ENCODE data around the gene LRSAM1.

- no peak for TF ChIP-seq ZNF707 (CRISPR knock-in tag; conservative IDR thresholded peaks at IDR 0.05)
- no peak for TF ChIP-seq ZFX (CRISPR knock-in tag; IDR thresholded peaks at IDR 0.05)
- TF ChIP-seq CHAMP1 (IDR thresholded peaks at IDR 0.05), result no peak
- TF ChIP-seq POLR2AphosphoS5 (IDR thresholded peaks at IDR 0.05; ENCODE audit: control insufficient read depth, insufficient read depth, low read depth, low read length), result no peak
- no peak for TF ChIP-seq MTA2 (IDR thresholded peaks at IDR 0.05; ENCODE audit: low read depth)
- TF ChIP-seq CTCF (IDR thresholded peaks at IDR 0.05 in 2 of 3, conservative IDR thresholded peaks at IDR 0.05 in 1 of 3; ENCODE audit: insufficient read depth in 2 of 3, low read depth in 1 of 3, low read length in 3 of 3), result no peak
- no peak for TF ChIP-seq BHLHE40 (IDR thresholded peaks at IDR 0.05; ENCODE audit: low read length)
- TF ChIP-seq E2F1 (CRISPR knock-in tag; IDR thresholded peaks at IDR 0.05), result no peak
- no peak for TF ChIP-seq NR2C1 (IDR thresholded peaks at IDR 0.05)
- TF ChIP-seq NR2C1 (tag; IDR thresholded peaks at IDR 0.05), result no peak
- no peak for TF ChIP-seq ZNF408 (CRISPR knock-in tag; IDR thresholded peaks at IDR 0.05; ENCODE audit: low read depth)
- no peak for TF ChIP-seq NCOA2 (IDR thresholded peaks at IDR 0.05; ENCODE audit: partially characterized antibody in 2 of 2)
- no peak for TF ChIP-seq ZKSCAN1 (IDR thresholded peaks at IDR 0.05; ENCODE audit: low read depth, low read length)
- no peak for TF ChIP-seq ZNF830 (CRISPR knock-in tag; IDR thresholded peaks at IDR 0.05)
- TF ChIP-seq EP300 (IDR thresholded peaks at IDR 0.05; ENCODE audit: low read length), result no peak
Observed at GRCh38 chr9:127402401-127403090, 48.8 kb upstream of the LRSAM1 start.

Data from K562 (cell line).